Calu3 (cell line): Measurements from ENCODE around the gene FPGS. TPM values are rescaled to one million over a fixed set of nuclear protein-coding genes. Genes with fewer than 3 reads are reported as not detected.

Experiments used
- BruUV-seq: library from RNA; stranded (reverse); fragments of 400-500 nt; replicated peaks from 2 replicates; lab custom pipeline; 2021; lab: Mats Ljungman, UMichigan
- CTCF ChIA-PET: fragments of 300-600 bp; sonication (Branson Sonifier 250); formaldehyde crosslinking; loops from one replicate; lab custom pipeline; 2022; ENCODE audit warnings: antibody characterized with exemption; lab: Charles Lee
- DNase-seq: peaks from one replicate; pipeline ENCODE4 v3.0.0; 2022
- H3K27ac Mint-ChIP-seq: one replicate; pipeline ENCODE4 v1.8.0; 2022; ENCODE audit warnings: mixed read lengths; ENCODE audit not compliant: unreplicated experiment
- H3K27me3 Mint-ChIP-seq: one replicate; pipeline ENCODE4 v1.8.0; 2022; ENCODE audit warnings: mixed read lengths; ENCODE audit not compliant: unreplicated experiment
- H3K36me3 Mint-ChIP-seq: one replicate; pipeline ENCODE4 v1.8.0; 2022; ENCODE audit warnings: mild to moderate bottlenecking, moderate library complexity, mixed read lengths; ENCODE audit not compliant: insufficient read depth, unreplicated experiment
- H3K4me1 Mint-ChIP-seq: one replicate; pipeline ENCODE4 v1.8.0; 2022; ENCODE audit warnings: mild to moderate bottlenecking, low read depth, mixed read lengths; ENCODE audit not compliant: unreplicated experiment
- H3K4me3 Mint-ChIP-seq: one replicate; pipeline ENCODE4 v1.8.0; 2022; ENCODE audit warnings: mild to moderate bottlenecking, low read depth, moderate library complexity, mixed read lengths; ENCODE audit not compliant: unreplicated experiment
- H3K9me3 Mint-ChIP-seq: one replicate; pipeline ENCODE4 v1.8.0; 2022; ENCODE audit warnings: low read depth, mixed read lengths; ENCODE audit not compliant: unreplicated experiment
- intact Hi-C: fragments of 100-400 bp; cut with micrococcal nuclease; formaldehyde crosslinking; loops from one replicate; pipeline ENCODE4 v1.10.0; 2022; ENCODE audit not compliant: unreplicated experiment
- total RNA-seq: library from RNA; stranded (reverse); gene quantifications from 2 replicates; pipeline ENCODE4 v1.2.3, GENCODE V29; 2022
- TF ChIP-seq, protein P1 (sequence below): fragments of 200-600 bp; IDR thresholded peaks from one replicate; pipeline ENCODE4 v1.8.0; 2022; ENCODE audit warnings: antibody characterized with exemption; ENCODE audit not compliant: unreplicated experiment

Gene FPGS
- total RNA-seq, 1 experiment from 2014 or later: 75.2 TPM

DNA sequence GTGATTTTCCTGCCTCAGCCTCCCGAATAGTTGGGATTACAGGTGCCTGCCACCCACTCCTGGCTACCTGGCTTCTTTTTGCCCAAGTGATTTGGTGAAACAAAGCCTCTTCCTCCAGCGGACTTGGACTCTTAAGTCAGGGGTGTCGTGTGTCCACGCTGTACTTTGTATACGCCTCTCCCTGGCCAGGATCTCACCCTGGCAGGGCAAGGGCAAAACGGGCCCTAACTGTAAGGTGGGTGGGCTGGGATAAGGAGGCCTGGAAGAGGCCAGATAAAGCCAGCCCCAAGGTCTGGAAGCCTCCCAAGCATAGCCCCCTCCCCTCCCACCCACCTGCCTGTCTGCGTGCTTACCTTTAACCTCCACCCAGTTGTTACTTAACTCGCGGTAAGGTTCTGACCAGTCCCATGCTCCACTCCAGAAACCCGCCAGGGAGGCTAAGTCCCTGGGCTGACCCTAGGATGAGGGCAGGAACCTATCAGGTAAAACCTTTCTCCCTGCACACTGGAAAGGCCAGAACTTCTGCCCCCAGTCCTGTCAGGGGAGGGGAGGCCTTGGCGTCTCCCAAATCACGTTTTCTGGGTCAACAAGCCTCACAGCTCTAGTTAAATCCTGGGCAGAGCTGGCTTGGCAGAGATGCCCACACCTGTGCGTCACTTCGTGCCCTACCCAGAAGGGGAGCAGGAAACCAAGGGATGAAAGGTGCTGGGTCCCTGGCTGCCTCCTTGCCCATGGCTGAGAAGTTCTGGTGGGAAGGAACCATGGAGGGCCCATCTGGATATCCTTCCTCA is 8.5 kb upstream of the FPGS start:
- H3K4me3 Mint-ChIP-seq: no peak overlapping the region
- intact Hi-C loops: no loop called here
- no peak overlapping the region for H3K27ac Mint-ChIP-seq
- H3K9me3 Mint-ChIP-seq: no peaks in the 10 kb centered on the region
- no peaks in the 10 kb centered on the region for H3K27me3 Mint-ChIP-seq
- H3K4me1 Mint-ChIP-seq: no peaks in the 10 kb centered on the region
- H3K36me3 Mint-ChIP-seq: peaks cover 45% of the 10 kb centered on the region
- no peak for DNase-seq
- CTCF ChIA-PET: no interaction called here
- no TSS peak for BruUV-seq
- TF ChIP-seq, protein P1, sequence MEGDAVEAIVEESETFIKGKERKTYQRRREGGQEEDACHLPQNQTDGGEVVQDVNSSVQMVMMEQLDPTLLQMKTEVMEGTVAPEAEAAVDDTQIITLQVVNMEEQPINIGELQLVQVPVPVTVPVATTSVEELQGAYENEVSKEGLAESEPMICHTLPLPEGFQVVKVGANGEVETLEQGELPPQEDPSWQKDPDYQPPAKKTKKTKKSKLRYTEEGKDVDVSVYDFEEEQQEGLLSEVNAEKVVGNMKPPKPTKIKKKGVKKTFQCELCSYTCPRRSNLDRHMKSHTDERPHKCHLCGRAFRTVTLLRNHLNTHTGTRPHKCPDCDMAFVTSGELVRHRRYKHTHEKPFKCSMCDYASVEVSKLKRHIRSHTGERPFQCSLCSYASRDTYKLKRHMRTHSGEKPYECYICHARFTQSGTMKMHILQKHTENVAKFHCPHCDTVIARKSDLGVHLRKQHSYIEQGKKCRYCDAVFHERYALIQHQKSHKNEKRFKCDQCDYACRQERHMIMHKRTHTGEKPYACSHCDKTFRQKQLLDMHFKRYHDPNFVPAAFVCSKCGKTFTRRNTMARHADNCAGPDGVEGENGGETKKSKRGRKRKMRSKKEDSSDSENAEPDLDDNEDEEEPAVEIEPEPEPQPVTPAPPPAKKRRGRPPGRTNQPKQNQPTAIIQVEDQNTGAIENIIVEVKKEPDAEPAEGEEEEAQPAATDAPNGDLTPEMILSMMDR: no peak

DNA sequence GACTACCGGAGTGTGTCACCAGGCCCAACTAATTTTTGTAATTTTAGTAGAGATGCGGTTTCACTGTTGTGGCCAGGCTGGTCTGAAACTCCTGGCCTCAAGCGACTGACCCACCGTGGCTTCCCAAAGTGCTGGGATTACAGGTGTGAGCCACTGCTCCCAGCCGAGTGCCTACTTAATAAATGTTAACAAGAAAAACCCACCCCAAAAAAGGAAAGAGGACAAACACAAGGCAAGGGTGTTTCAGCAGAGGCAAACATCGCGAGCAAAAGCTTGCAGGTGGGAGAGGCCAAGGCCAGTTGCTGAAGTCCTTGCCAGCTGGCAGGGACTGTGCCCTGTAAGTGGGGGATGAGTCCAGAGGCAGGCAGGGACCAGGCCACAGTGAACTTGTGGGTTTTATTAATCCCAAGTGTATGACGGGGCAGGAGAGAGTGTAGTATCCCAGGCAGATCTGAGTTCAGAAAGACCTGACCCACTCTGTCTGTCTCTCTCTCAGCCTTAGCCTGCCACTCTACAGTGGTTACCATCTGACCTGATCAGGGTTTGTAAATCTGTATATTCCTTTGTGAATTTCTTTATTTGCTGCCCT is 6.4 kb upstream of the FPGS start:
- Mint-ChIP-seq H3K4me1 (no peaks in the 10 kb centered on the region), H3K27me3 (no peaks in the 10 kb centered on the region), H3K9me3 (no peaks in the 10 kb centered on the region), H3K4me3 (no peak overlapping the region), H3K36me3 (peaks cover 33% of the 10 kb centered on the region), H3K27ac (no peak overlapping the region)
- BruUV-seq: no TSS peak
- DNase-seq: no peak
- intact Hi-C loops: no loop called here
- CTCF ChIA-PET: interaction anchor here (0.7 kb wide), 2 partner anchors 23 to 160 kb away, joined by 3 read pairs; no protein-coding TSS in a partner anchor
- TF ChIP-seq, protein P1: no peak

GRCh38 chr9:127796852-127797370 is 5.8 kb upstream of the FPGS start:
- TF ChIP-seq, protein P1: no peak
- H3K9me3 Mint-ChIP-seq: no peaks in the 10 kb centered on the region
- H3K27me3 Mint-ChIP-seq: no peaks in the 10 kb centered on the region
- H3K4me3 Mint-ChIP-seq: no peak overlapping the region
- H3K36me3 Mint-ChIP-seq: peaks cover 28% of the 10 kb centered on the region
- BruUV-seq: no TSS peak
- DNase-seq: no peak
- no peak overlapping the region for H3K27ac Mint-ChIP-seq
- CTCF ChIA-PET: interaction anchor here (0.7 kb wide), 1 partner anchor 161 kb away, joined by 3 read pairs; no protein-coding TSS in a partner anchor
- intact Hi-C loops: no loop called here
- no peaks in the 10 kb centered on the region for H3K4me1 Mint-ChIP-seq

GRCh38 chr9:127801955-127802575 is 617 bp upstream of the FPGS start:
- H3K27ac Mint-ChIP-seq: peak overlapping the region; percentile 94
- peaks cover 34% of the 10 kb centered on the region for H3K36me3 Mint-ChIP-seq
- H3K4me3 Mint-ChIP-seq: peak overlapping the region; percentile 93
- intact Hi-C loops: no loop called here
- no peaks in the 10 kb centered on the region for H3K4me1 Mint-ChIP-seq
- TSS peak; percentile 50 for BruUV-seq
- H3K9me3 Mint-ChIP-seq: no peaks in the 10 kb centered on the region
- no peak for DNase-seq
- TF ChIP-seq, protein P1: no peak
- CTCF ChIA-PET: interaction anchor here (0.6 to 1.1 kb wide), 2 partner anchors 31 to 68 kb away, joined by 3 to 4 read pairs; no protein-coding TSS in a partner anchor
- H3K27me3 Mint-ChIP-seq: no peaks in the 10 kb centered on the region
